GM20000 (cell line): Measurements from ENCODE around the gene PDP2.

Source experiments
- DNase-seq: peaks from one replicate; pipeline ENCODE4 v3.0.0; 2012; ENCODE audit warnings: low spot score
- TF ChIP-seq, protein P1 (sequence below): IDR thresholded peaks from 2 replicates; pipeline ENCODE4 v1.5.1; 2012; ENCODE audit warnings: mild to moderate bottlenecking, control low read depth; ENCODE audit errors: extremely low read depth, missing control alignments

The PDP2 gene

DNA sequence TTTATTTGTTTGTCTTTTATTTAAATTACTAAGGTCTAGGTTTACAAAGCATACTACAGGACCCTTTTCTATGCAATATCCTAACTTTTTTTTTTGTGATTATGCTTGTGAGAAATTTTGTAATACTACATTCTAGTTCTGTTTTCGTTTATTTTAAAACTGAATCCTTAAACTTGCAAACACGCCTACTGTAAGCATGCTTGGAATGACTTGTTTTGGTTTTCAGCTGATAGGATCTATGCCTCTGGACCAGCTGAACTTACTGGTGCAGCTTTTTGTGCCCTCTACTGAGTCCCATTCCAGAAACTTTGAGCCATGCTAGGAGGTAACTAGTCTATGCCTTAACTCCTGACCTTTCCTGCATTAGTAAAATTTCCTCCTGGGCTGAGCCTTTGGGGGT, 6.0 kb downstream of the PDP2 start:
- TF ChIP-seq, protein P1, sequence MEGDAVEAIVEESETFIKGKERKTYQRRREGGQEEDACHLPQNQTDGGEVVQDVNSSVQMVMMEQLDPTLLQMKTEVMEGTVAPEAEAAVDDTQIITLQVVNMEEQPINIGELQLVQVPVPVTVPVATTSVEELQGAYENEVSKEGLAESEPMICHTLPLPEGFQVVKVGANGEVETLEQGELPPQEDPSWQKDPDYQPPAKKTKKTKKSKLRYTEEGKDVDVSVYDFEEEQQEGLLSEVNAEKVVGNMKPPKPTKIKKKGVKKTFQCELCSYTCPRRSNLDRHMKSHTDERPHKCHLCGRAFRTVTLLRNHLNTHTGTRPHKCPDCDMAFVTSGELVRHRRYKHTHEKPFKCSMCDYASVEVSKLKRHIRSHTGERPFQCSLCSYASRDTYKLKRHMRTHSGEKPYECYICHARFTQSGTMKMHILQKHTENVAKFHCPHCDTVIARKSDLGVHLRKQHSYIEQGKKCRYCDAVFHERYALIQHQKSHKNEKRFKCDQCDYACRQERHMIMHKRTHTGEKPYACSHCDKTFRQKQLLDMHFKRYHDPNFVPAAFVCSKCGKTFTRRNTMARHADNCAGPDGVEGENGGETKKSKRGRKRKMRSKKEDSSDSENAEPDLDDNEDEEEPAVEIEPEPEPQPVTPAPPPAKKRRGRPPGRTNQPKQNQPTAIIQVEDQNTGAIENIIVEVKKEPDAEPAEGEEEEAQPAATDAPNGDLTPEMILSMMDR = no peak
- DNase-seq = no peak

- TF ChIP-seq, protein P1 = no peak
These were observed 6.6 kb downstream of the PDP2 start for GRCh38 chr16:66886914-66887313.

DNA sequence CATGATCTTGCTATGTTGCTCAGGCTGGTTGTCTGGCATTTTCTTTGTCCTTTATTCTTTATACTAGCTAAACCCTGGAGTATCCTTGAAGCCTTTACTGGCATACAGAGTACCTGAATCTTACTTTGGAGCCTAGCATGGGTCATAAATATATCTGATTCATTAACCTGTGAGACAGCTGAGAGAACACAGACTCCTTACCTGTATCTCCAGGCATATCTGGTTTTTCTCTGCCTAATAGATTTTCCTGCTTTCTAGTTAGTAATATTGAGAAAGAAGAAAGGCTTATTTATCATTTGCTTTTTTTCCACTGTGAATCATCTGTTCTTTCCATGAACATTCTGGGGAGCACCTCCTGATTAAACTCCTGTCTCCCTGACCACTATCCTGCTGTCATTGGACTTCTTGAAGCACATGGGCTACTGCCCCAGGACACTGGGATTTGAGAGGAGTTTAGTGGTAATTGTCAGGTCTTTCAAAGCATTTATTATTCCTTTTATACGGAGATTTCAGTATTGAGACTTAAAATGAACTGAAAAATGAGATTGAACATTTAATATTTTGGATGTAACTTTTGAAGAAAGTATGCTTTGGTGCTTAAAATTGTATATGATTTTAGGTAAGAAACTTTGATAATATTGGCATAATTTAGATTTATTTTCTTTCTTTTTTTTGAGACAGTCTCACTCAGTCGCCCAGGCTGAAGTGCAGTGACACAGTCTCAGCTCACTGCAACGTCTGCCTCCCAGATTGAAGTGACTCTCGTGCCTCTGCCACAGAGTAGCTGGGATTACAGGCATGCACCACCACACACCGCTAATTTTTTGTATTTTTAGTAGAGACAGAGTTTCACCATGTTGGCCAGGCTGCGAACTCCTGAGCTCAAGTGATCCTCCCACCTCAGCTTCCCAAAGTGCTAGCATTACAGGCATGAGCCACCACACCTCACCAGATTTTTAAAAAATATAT, 8.6 kb downstream of the PDP2 start:
- TF ChIP-seq, protein P1 = no peak
- DNase-seq = no peak

More at GRCh38 chr16:66886914-66887313, 6.6 kb downstream of the PDP2 start:
- no peak for DNase-seq

DNA sequence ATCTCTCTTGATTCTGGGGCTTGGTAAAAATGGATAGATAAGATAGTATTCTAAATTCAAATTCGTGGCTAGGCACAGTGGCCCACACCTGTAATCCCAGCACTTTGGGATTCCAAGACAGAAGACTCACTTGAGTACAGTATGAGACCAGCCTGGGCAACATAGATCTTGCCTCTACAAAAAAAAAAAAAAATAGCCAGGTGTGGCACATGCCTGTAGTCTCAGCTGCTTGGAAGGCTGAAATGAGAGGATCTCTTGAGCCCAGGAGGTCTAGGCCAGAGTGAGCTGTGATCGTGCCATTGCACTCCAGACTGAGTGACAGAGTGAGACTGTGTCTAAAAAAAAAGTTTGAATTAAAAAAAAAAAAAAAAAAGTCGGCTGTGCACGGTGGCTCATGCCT, 9.3 kb downstream of the PDP2 start:
- no peak for DNase-seq
- TF ChIP-seq, protein P1 = no peak

GRCh38 chr16:66890799-66891198, 10.5 kb downstream of the PDP2 start:
- no peak for DNase-seq
- TF ChIP-seq, protein P1 = no peak

DNA sequence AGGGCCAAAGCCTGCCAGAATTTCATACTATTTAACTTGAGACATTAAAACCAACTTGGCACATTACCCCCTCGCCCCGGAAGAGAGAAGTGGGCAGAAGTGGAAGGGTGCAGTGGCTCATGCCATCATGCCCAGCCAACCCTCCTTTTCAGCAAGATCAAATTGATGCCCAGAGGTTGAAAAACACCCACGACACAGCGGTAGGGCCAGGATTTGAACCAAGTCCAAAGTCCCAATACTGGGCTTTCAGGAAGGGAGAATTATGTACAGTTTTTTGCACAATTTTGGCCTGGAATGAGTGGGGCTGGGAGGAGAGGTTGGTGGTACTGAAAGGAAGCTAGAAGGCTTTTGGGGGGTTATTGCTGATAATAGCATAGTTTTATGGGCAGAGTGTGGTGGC, 11.0 kb downstream of the PDP2 start:
- TF ChIP-seq, protein P1 = no peak
- no peak for DNase-seq

DNA sequence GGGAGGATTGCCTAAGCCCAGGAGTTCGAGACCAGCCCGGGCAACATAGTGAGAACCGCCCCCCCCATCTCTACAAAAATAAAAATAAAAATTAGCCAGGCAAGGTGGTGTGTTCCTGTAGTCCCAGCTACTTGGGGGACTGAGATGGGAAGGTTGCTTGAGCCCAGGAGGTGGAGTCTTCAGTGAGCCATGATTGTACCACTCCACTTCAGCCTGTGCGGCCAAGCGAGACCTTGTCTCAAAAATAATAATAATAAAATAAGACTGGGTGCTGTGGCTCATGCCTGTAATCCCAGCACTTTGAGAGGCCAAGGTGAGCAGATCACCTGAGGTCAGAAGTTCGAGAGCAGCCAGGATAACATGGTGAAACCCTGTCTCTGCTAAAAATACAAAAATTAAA, 11.5 kb downstream of the PDP2 start:
- DNase-seq = no peak
- TF ChIP-seq, protein P1 = no peak
